ENCODE results near the gene MTMR2. TPM values are rescaled to one million over a fixed set of nuclear protein-coding genes. Genes with fewer than 3 reads are reported as not detected.

Gene MTMR2
- total and polyA plus RNA-seq, 2 donors (not counting 1 experiment from before 2014, with no cell fraction given): 4.8 to 15.4 TPM

GRCh38 chr11:95793116-95793515 is 130.8 kb downstream of the MTMR2 start:
- Mint-ChIP-seq H3K4me1 (peaks cover 46% of the 10 kb centered on the region), H3K27ac (no peak overlapping the region), H3K9me3 (ENCODE audit: insufficient read depth) (no peaks in the 10 kb centered on the region), H3K27me3 (no peaks in the 10 kb centered on the region), H3K4me3 (peak overlapping the region; percentile 15)
- DNase-seq (no peak), ATAC-seq (ENCODE audit: low read depth) (no peak)
- H3K79me2 ChIP-seq (ENCODE audit: control insufficient read depth, insufficient read depth, low read length): peaks cover 85% of the 10 kb centered on the region
- H3K36me3 ChIP-seq (replicated peaks in 1 of 2; ENCODE audit: control extremely low read depth in 1 of 2, control insufficient read depth in 1 of 2, extremely low read depth in 1 of 2, insufficient read depth in 2 of 2, low read length in 1 of 2): peaks cover 0 to 2% of the 10 kb centered on the region in 2 experiments
- TF ChIP-seq CTCF (IDR thresholded peaks at IDR 0.05) (no peak), EZH2 (IDR thresholded peaks at IDR 0.05; ENCODE audit: borderline replicate concordance, insufficient read depth, low read depth, low read length, poor library complexity, severe bottlenecking) (no peak)
- H3K4me1 ChIP-seq (ENCODE audit: control insufficient read depth in 2 of 2, insufficient read depth in 2 of 2, low read length in 2 of 2): peaks cover 20% of the 10 kb centered on the region in 2 donors
- H3K27ac ChIP-seq (ENCODE audit: low read length in 2 of 2): no peak overlapping the region
- H3K4me2 ChIP-seq (replicated peaks; ENCODE audit: low read depth, low read length, poor library complexity, severe bottlenecking): no peak overlapping the region
- H2AFZ ChIP-seq (ENCODE audit: insufficient read depth, low read depth, low read length, poor library complexity, severe bottlenecking): no peak overlapping the region
- POLR2A ChIA-PET: interaction anchor here (0.7 kb wide), 1 partner anchor 594 kb away, joined by 3 read pairs; no protein-coding TSS in a partner anchor
- H3K27me3 ChIP-seq (replicated peaks in 1 of 4; ENCODE audit: control extremely low read depth in 1 of 4, control insufficient read depth in 3 of 4, insufficient read depth in 4 of 4, low read length in 3 of 4): no peaks in the 10 kb centered on the region
- peaks cover 11% of the 10 kb centered on the region for H4K20me1 ChIP-seq (ENCODE audit: control insufficient read depth, insufficient read depth, low read length, poor library complexity, severe bottlenecking)
- intact Hi-C loops (cut with micrococcal nuclease): loop anchor here (5.0 kb wide), 1 partner anchor 549 kb away; the partner anchor contains the start of gene MAML2
- no peak overlapping the region for H3K4me3 ChIP-seq (ENCODE audit: control extremely low read depth in 1 of 5, extremely low read depth in 1 of 5, insufficient read depth in 1 of 5, low read depth in 2 of 5, low read length in 4 of 5)
- H3K9ac ChIP-seq (ENCODE audit: low read length): no peak overlapping the region
- no peaks in the 10 kb centered on the region for H3K9me3 ChIP-seq (ENCODE audit: control extremely low read depth in 1 of 3, control insufficient read depth in 2 of 3, insufficient read depth in 1 of 3, low read length in 2 of 3)
- CTCF ChIA-PET: interaction anchor here (1.1 kb wide), 2 partner anchors 634 to 641 kb away, joined by 3 read pairs; no protein-coding TSS in a partner anchor
- WGBS (ENCODE audit: insufficient coverage): 100% methylated on average over 3 of the region's 4 CpGs

- Histone ChIP-seq H3K9me3 (ENCODE audit: control extremely low read depth in 1 of 3, control insufficient read depth in 2 of 3, insufficient read depth in 1 of 3, low read length in 2 of 3) (no peaks in the 10 kb centered on the region), H3K27ac (ENCODE audit: low read length in 2 of 2) (no peak overlapping the region), H3K79me2 (ENCODE audit: control insufficient read depth, insufficient read depth, low read length) (peaks cover 86% of the 10 kb centered on the region), H3K27me3 (replicated peaks in 1 of 4; ENCODE audit: control extremely low read depth in 1 of 4, control insufficient read depth in 3 of 4, insufficient read depth in 4 of 4, low read length in 3 of 4) (no peaks in the 10 kb centered on the region), H3K4me3 (ENCODE audit: control extremely low read depth in 1 of 5, extremely low read depth in 1 of 5, insufficient read depth in 1 of 5, low read depth in 2 of 5, low read length in 4 of 5) (no peak overlapping the region), H3K4me2 (replicated peaks; ENCODE audit: low read depth, low read length, poor library complexity, severe bottlenecking) (no peak overlapping the region), H3K9ac (ENCODE audit: low read length) (no peak overlapping the region), H3K4me1 (ENCODE audit: control insufficient read depth in 2 of 2, insufficient read depth in 2 of 2, low read length in 2 of 2) (peaks cover 20% of the 10 kb centered on the region in 2 donors), H4K20me1 (ENCODE audit: control insufficient read depth, insufficient read depth, low read length, poor library complexity, severe bottlenecking) (peaks cover 11% of the 10 kb centered on the region), H2AFZ (ENCODE audit: insufficient read depth, low read depth, low read length, poor library complexity, severe bottlenecking) (no peak overlapping the region), H3K36me3 (replicated peaks in 1 of 2; ENCODE audit: control extremely low read depth in 1 of 2, control insufficient read depth in 1 of 2, extremely low read depth in 1 of 2, insufficient read depth in 2 of 2, low read length in 1 of 2) (peaks cover 0 to 2% of the 10 kb centered on the region in 2 experiments)
- H3K4me1 Mint-ChIP-seq: peaks cover 50% of the 10 kb centered on the region
- H3K27ac Mint-ChIP-seq: no peak overlapping the region
- no peak for DNase-seq
- 100% methylated on average over 3 of the region's 7 CpGs for WGBS (ENCODE audit: insufficient coverage)
- H3K27me3 Mint-ChIP-seq: no peaks in the 10 kb centered on the region
- ChIA-PET POLR2A (interaction anchor here (0.7 kb wide), 1 partner anchor 594 kb away, joined by 3 read pairs; no protein-coding TSS in a partner anchor), CTCF (interaction anchor here (0.7 to 1.1 kb wide), 2 partner anchors 17 to 635 kb away, joined by 3 to 5 read pairs; no protein-coding TSS in a partner anchor)
- ATAC-seq (ENCODE audit: low read depth): no peak
- H3K9me3 Mint-ChIP-seq (ENCODE audit: insufficient read depth): no peaks in the 10 kb centered on the region
- intact Hi-C loops (cut with micrococcal nuclease): loop anchor here (5.0 kb wide), 1 partner anchor 550 kb away; the partner anchor contains the start of gene MAML2
- TF ChIP-seq CTCF (IDR thresholded peaks at IDR 0.05) (no peak), EZH2 (IDR thresholded peaks at IDR 0.05; ENCODE audit: borderline replicate concordance, insufficient read depth, low read depth, low read length, poor library complexity, severe bottlenecking) (no peak)
- no peak overlapping the region for H3K4me3 Mint-ChIP-seq
These were observed 131.2 kb downstream of the MTMR2 start for GRCh38 chr11:95792700-95793099.

All from B cell (primary cell).